Measurements from ENCODE around the gene MYOZ1.

The MYOZ1 gene

GRCh38 chr10:73591935-73592699, 49.2 kb downstream of the MYOZ1 start:
- peak; percentile 41 for DNase-seq

DNA sequence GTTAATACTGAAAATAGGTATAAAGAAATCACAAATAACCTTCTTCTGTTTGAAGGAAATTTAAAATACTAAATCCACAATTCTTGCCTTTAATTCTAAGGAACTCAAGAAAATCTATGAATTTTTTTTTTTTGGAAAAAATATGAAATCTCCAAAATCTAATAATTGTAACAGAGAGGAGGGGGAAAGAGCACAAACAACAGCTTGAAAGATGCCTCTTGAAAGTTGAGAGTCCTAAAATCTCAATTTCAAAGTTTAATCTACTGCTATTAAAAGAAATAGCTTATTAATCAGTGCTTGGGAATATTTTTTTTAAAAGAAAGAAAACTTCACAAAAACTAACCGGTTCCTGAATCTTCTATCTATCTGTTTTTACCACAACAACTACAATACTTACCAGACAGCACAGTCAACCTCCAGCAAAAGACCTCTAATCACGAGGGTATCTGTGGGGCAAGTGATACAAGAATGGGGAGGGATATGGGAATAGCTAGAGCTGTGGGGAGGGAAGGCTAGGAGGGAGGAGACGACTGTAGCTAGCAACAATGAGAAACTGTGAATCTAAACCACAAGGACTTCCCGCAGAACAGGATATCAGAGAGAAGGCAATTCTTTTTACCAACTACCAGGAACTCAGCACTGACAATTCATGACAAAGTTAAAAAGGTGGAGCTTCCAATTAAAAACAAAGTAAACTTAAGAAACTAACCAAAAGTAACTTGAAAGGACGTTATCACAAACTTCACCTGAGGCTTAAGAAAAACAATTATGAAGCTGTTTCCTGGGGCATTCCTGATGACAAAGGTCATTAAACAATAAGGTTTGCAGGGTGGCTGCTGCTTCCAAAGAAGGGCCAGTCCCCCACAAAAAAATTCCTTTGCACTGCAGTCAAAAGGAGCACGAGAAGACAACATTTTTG, 50.1 kb downstream of the MYOZ1 start, which contains the start of gene USP54:
Gene USP54, minus strand, starts transcription at position 462 of the 919 bp plus-strand sequence. CDS start 15,684 bp downstream, outside the sequence.
- DNase-seq: peak; percentile 56

GRCh38 chr10:73589563-73590126, 51.6 kb downstream of the MYOZ1 start:
- no peak for DNase-seq

GRCh38 chr10:73588656-73589055, 52.6 kb downstream of the MYOZ1 start:
- DNase-seq: no peak

GRCh38 chr10:73586583-73586984, 54.7 kb downstream of the MYOZ1 start:
- peak; percentile 92 for DNase-seq

- no peak for DNase-seq
Measured at GRCh38 chr10:73585327-73585726, 55.9 kb downstream of the MYOZ1 start.

- no peak for DNase-seq
Measured at GRCh38 chr10:73584737-73585136, 56.5 kb downstream of the MYOZ1 start.

GRCh38 chr10:73581918-73582317, 59.4 kb downstream of the MYOZ1 start:
- DNase-seq: no peak

All from GF-D8 (cell line).